NCI-H2029 (cell line): ENCODE data around the gene HM13.
"Not testable (repeated sequence)": the region's sequence is repeated elsewhere in the genome, so short reads cannot be mapped to it uniquely, and the experiment has no call there.

Experiments used
- DNase-seq: peaks from one replicate; lab custom pipeline; 2025; lab: John Stamatoyannopoulos, UW

Gene HM13

DNA sequence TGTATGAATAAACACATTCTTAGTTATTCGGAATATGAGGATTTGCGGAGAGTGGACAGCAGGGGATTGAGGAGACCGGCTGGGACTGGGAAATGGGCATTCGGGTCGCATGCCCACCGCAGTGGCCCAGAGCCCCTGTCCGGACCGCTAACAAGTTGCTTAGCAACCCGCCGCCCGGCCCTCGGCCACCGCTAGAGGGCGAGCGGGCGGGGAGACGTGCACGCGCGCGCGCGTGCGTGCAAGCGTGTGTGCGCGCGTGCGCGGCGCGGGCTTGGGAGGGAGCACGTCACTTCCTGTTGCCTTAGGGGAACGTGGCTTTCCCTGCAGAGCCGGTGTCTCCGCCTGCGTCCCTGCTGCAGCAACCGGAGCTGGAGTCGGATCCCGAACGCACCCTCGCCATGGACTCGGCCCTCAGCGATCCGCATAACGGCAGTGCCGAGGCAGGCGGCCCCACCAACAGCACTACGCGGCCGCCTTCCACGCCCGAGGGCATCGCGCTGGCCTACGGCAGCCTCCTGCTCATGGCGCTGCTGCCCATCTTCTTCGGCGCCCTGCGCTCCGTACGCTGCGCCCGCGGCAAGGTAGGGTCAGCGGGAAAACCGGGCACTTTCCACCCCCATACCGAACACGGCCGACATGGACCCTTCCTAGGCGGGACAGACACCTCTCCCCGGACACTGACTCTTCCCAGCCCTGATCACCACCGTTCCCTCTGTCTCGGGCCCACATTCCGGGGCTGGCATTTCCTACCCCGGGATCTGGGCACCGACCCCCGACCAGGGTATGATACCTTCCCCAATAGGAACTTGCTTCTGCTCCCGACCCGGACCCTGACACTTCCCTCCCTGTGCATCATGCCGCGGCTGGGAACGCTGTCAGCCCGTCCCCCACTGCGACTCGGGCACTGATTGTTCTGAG, at the start of gene HM13:
HM13 (plus strand) TSS at position 289 of the 918 bp plus-strand sequence; CDS start at position 399, 110 bp downstream.
- peak; percentile 92 for DNase-seq

DNA sequence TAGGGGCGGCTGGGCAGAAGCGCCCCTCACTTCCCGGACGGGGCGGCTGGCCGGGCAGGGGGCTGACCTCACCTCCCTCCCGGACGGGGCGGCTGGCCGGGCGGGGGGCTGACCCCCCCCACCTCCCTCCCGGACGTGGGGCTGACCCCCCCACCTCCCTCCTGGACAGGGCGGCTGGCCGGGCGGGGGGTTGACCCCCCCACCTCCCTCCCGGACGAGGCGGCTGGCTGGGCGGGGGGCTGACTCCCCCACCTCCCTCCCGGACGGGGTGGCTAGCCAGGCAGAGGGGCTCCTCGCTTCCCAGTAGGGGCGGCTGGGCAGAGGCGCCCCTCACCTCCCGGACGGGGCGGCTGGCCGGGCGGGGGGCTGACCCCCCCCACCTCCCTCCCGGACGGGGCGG, 43.3 kb upstream of the HM13 start:
- not testable (repeated sequence) for DNase-seq

DNA sequence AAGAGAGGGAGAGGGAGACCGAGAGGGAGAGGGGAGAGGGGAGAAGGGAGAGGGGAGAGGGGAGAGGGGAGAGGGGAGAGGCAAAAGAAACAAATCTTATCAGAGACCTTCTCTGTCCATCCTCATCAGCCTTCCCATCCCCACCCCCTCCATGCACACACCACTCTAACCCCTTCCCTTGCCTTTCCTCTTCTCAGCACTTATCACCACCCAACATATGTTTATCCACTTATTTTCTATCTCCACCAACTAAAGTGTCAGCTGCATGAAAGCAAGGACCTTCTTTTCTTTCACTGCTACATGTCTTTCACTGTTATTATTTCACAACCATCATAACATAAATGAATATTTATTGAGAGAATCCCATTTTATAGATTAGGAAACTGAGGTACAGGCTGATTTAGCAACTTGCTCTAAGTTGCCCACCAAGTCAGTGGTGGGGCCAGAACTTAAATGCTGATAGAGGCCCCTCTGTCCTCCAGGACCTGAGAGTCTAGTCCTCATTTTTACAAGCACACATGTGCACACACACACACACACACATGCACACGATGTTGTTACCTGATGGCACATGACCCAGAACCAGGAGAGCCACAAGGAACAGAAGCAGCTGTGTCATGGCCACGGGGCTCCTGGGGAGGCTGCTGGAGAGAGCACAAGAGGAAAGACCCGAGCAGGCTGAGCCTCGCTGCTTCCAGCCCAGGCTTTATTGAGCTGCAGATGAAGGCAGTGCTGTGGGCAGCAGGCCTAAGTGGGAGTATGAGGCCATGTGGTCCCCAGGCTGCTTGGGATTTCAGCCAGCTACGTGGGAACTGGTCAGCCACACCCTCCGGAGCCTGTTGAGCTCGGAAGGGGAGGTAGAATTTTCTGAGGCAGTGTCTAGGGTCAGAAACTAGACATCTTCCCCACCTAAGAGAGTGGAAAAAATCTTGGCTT, 41.6 kb upstream of the HM13 start:
- no peak for DNase-seq

DNA sequence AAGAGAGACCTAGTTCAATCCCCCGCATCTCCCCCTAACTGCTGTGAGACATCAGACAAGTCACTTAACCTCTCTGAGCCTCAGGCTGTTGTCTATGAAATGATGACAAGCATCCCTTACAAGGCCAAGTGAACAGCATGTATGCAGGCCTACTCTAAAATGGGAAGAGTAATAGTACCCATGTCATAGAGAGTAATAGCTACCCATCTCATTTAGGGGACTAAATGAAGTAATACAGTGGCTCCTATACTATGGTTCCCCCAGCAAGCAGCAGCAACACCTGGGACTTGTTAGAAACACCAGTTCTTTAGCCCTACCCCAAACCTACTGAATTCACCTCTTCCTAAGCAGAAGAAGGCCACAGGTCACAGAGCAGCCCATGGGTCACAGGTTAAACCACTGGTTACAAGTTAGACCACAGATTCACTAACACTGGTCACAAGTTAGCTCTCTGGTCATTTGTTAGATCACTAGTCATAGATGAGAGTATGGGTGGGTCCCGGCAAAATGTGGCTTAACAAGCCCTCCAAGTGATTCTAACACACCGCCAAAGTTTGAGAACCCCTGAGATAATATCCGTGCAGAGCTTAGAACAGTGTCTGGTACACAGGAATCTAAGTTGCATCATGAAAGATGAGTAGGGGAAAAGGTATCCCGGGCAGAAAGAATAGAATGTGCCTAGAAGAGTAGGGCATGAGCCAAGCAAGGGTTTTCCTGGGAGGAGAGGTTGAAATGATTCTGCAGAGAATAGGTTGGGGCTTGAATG, 40.7 kb upstream of the HM13 start:
- no peak for DNase-seq

DNA sequence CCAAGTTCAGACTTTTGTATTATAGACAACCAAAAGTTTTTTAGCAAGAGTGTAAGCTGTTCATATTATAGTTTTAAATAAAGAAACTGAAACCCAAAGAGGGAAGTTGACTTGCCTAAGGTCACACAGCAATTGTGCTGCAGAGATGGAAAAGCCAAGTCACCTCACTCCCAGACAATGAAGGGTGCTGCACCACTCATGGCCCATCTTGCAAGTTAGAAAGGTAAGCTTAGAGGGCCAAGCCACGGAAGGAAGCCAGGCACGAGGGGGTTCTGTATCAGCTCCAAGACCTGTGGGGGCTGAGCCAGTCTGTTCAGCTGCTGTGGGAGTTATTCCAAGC, 40.2 kb upstream of the HM13 start:
- no peak for DNase-seq

DNA sequence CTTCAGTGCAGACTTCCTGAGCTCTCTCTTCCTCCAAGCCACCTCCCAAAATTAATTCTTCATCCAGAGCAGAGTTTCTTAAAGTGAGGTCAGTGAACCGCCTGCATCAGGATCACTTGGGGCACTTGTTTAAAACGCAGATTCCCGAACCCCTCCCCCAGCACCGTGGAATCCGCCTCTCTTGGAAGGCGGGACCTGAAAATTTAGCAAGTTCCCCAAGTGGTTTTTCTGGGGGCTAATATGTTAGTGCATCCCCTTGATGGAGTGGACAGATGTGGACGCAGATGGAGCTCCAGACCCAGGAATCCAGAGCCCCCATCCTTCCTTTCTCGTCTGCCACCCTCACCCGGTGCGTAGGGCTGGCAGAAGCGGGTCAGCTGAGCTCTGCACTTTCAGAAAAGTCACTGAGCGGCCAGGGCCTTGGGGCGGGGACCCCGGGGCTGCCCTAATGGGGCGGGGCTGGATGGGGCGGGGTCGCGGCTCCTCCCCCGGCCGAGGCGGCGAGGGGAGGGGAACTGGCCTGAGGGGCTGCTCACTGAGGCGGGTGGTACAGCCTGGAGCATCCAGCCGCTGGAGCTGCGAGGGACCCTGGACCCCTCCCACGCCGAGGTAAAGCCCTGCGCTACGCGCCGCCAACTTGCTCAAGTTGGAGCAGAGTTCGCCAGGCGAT, 39.3 kb upstream of the HM13 start, which contains the start of the genes DEFB124 and REM1:
DEFB124 (minus strand) TSS at position 370 of the 670 bp plus-strand sequence. CDS start 2,114 bp downstream, outside the sequence.
REM1 (plus strand) TSS at position 531 of the 670 bp plus-strand sequence. CDS start 1,158 bp downstream, outside the sequence.
- no peak for DNase-seq

DNA sequence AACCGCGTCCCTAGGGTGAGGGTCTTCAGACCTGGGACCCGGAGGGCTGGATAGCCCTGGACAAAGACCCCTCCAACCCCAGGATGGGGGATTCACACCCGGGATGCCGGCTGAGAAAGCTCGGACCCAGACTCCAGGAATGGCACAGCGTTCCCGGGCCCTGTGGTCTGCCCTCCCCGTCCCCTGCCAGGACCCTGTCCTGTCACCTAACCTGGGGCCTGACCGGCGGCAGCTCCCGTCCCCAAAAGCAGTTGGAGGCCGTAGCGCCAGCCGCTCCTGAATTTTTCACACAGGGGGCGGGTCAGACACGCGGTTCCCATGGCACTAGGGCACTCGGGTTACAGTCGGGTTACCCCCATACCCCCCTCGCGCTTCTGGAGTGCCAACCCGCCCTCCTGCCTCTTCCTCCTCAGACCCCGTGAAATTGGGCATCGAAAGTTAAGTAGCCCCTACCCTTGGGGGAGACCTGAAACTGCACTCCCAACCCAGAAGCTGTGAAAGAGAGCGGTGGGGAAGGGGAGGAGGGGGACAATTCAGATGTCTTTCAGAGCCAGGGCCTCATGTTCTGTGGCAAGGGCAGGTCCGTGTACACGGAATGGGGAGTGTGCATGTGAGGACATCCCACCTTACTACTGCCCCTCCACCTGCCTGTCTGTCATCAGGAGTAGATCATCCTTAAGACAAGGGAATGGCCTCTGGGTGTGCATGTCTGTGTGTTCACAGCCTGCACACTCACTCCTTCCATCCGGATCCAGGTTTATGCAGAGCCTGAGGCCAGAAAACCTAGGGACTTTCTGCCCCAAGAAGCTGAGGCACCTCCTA, 38.6 kb upstream of the HM13 start:
- DNase-seq: no peak

DNA sequence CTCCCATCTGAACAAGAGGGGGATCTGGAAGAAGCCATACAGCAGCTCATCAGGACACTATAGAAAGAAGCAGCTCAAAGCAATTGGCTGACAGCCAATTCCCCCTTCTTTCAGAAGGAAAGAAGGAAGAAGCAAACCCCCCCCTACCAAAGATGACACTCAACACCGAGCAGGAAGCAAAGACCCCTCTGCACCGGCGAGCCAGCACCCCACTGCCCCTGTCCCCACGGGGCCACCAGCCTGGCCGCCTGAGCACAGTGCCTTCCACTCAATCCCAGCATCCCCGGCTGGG, 38.0 kb upstream of the HM13 start:
- DNase-seq: no peak

- DNase-seq: no peak
Measured at GRCh38 chr20:31476643-31477215, 37.5 kb upstream of the HM13 start.

DNA sequence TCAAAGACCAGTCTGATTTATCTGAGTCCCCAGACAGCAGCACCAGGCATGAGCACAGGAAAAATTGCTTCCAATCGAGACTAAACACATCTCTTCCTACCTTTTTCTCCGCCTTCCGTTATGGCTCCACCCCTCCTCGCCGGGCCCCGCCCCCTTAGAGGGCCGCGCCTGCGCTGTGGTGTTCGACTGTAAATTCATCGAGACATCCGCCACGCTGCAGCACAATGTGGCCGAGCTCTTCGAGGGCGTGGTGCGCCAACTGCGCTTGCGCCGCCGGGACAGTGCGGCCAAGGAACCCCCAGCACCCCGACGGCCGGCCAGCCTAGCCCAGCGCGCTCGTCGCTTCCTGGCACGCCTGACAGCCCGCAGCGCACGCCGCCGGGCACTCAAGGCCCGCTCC, 30.2 kb upstream of the HM13 start:
- no peak for DNase-seq

GRCh38 chr20:31485450-31486339, 28.5 kb upstream of the HM13 start:
- DNase-seq: no peak

DNA sequence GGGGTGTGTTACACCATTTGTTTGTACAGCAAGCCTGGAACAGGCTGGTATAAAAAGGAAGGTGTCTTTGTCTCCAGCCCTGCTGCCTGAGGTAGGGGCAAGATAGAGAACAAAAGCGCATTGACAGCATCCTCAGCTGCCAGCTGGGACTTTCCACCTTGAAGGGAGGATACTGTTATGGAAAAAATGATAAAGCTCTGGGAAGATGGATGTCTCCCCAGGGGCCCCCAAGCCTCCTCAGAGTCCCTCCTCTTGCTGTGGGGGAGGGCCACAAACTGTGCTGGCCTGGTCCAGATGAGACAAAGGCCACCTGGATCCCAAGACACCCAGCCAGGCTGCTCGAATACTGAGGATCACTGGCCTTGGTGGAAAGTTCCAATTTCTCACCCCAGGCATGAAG, 26.1 kb upstream of the HM13 start:
- no peak for DNase-seq

DNA sequence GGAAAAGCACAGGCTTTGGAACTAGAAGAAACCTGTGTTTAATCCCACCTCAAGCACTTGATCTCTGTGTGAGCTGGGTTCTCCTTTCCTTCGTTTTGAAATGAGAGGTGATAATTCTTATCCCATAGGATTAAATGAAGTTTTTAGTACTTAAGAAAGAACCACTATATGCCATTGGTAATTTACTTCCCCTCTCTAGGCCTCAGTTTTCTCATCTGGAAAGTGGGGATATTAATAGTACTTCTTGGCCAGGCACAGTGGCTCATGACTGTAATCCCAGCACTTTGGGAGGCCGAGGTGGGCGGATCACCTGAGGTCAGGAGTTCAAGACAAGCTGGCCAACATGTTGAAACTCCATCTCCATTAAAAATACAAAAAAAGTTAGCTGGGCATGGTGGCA, 25.1 kb upstream of the HM13 start:
- DNase-seq: no peak

- DNase-seq: no peak
Measured at GRCh38 chr20:31490752-31491151, 23.5 kb upstream of the HM13 start.

- no peak for DNase-seq
Measured at GRCh38 chr20:31494131-31494530, 20.1 kb upstream of the HM13 start.

DNA sequence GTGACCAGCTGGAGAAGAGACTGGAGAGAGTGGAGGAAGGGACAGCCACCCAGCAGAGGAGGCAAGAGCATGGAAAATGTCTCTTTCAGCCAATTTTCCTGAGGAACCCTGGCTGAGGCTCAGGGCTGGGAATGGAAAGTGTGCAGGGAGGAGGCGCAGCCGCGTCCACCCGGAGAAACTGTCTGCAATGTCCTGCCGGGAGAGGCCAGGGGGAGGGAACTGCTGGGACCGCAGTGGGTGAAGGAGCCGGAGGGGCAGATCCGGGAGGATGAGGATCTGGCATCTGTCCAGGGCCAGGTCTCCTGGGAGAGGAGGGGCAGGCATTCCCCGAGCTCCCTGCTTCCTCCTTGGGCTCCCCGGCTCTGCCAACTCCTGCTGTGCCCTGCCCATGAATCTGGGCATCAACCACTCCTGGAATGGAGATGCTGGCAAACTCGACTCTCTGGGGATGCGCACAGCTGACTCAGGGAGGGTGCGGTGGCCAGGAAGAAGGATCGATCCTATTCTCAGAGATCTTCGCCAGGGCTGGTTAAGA, 17.4 kb upstream of the HM13 start:
- no peak for DNase-seq

DNA sequence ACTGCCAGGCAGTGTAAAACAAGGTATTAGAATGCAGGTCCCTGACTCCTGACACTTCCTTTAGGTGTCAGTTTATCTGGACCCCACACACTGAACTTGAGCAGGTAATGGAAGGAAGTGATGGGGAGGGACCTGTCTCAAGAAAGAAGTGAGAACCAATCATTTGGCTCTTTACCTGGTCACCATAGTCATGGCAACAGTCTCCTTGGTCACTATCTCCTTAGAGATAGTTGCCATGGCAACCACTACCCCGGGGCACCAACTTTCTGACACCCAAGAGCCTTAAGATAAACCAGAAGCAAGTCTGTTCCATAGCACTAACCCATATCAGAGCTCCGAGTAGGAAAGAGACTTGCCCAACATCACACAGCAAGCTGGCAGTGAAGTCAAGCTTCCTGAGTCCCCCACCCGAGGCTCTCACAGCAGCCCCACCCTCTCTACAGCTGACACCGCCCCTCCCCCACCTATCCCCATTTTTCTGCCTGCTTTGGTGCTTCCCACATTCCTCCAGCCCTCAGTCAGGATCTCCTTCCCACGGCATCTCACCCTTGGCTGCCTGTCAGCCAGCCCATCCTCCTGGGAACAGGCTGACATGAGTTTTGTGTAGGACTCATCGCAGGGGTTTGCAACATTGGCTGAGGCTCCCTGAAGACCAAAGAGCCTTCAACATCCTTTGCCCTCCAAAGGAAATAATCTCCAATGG, 16.3 kb upstream of the HM13 start:
- DNase-seq: no peak

DNA sequence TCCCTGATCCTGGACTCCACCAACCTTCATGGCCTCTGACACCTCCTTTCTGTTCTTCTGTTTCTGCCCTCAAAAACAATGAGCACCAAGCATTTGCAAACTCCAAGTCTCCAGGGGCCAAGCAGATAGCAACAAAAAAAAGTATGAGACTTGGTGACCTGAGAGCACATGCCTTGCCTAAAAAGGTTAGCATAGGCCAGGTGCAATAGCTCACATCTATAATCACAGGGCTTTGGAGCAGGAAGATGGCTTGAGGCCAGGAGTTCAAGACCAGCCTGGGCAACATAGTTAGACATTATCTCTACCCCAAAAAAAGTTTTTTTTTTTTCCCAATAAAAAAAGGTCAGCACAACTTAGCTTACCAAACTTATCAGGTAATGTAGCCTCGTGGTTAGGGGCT, 13.7 kb upstream of the HM13 start:
- no peak for DNase-seq
